Neuronal stem cell (in vitro differentiated cells): ENCODE measurements around the gene C16orf46.

Source experiments
- DNase-seq: peaks from one replicate; pipeline ENCODE4 v3.0.0-alpha.2; 2013; ENCODE audit warnings: low spot score
- H2AFZ ChIP-seq: one replicate; pipeline ENCODE4 v1.6.1; 2013; ENCODE audit warnings: mild to moderate bottlenecking, low read length, inconsistent platforms
- H2AK5ac ChIP-seq: 2 replicates; pipeline ENCODE4 v1.6.1; 2013; ENCODE audit warnings: low read depth, mild to moderate bottlenecking, inconsistent platforms, low read length, moderate library complexity, mixed read lengths
- H2BK120ac ChIP-seq: 2 replicates; pipeline ENCODE4 v1.6.1; 2013; ENCODE audit warnings: low read depth, mild to moderate bottlenecking, inconsistent platforms, low read length, moderate library complexity, mixed read lengths
- H2BK12ac ChIP-seq: one replicate; pipeline ENCODE4 v1.6.1; 2013; ENCODE audit warnings: low read length, inconsistent platforms
- H2BK15ac ChIP-seq: 2 replicates; pipeline ENCODE4 v1.6.1; 2013; ENCODE audit warnings: mild to moderate bottlenecking, low read length, inconsistent platforms, mixed read lengths
- H2BK5ac ChIP-seq: one replicate; pipeline ENCODE4 v1.6.1; 2013; ENCODE audit warnings: inconsistent platforms, mild to moderate bottlenecking, low read length, moderate library complexity
- H3K14ac ChIP-seq: one replicate; pipeline ENCODE4 v1.6.1; 2013; ENCODE audit warnings: low read length, inconsistent platforms
- H3K18ac ChIP-seq: 2 replicates; pipeline ENCODE4 v1.6.1; 2013; ENCODE audit warnings: low read length, inconsistent platforms
- H3K23ac ChIP-seq: 2 replicates; pipeline ENCODE4 v1.6.1; 2013; ENCODE audit warnings: low read depth, mild to moderate bottlenecking, mixed read lengths, low read length, inconsistent platforms; ENCODE audit not compliant: poor library complexity
- H3K27ac ChIP-seq: replicated peaks from 3 replicates; pipeline ENCODE4 v1.5.1; 2013; ENCODE audit warnings: low read length, inconsistent platforms
- H3K27me3 ChIP-seq, 3 experiments: 2 replicates each; pipeline ENCODE4 v1.6.1; 2013; ENCODE audit warnings: low read length in 3 of 3, mild to moderate bottlenecking in 2 of 3, inconsistent platforms in 1 of 3, low read depth in 1 of 3, mixed read lengths in 1 of 3, moderate library complexity in 1 of 3; ENCODE audit not compliant: control insufficient read depth in 3 of 3, insufficient read depth in 3 of 3
- H3K36me3 ChIP-seq, 2 donors: replicated peaks in 1 of 2; 2 replicates each; pipeline ENCODE4 v1.6.1; 2013; ENCODE audit warnings: low read length in 2 of 2; ENCODE audit not compliant: control insufficient read depth in 2 of 2, insufficient read depth in 2 of 2
- H3K4ac ChIP-seq: 2 replicates; pipeline ENCODE4 v1.6.1; 2013; ENCODE audit warnings: inconsistent platforms, mild to moderate bottlenecking, low read length, moderate library complexity
- H3K4me1 ChIP-seq, 2 donors: 1 replicate in 1 of 2; 2 replicates in 1 of 2; pipeline ENCODE4 v1.6.1; 2013; ENCODE audit warnings: low read length in 2 of 2, low read depth in 1 of 2; ENCODE audit not compliant: control insufficient read depth in 2 of 2, insufficient read depth in 1 of 2
- H3K4me2 ChIP-seq: one replicate; pipeline ENCODE4 v1.6.1; 2013; ENCODE audit warnings: mild to moderate bottlenecking, low read length, inconsistent platforms; ENCODE audit not compliant: insufficient read depth, poor library complexity, severe bottlenecking
- H3K4me3 ChIP-seq, 2 donors: 2 replicates each; pipeline ENCODE4 v1.5.1; 2013; ENCODE audit warnings: low read length in 2 of 2, mild to moderate bottlenecking in 2 of 2, inconsistent platforms in 1 of 2, moderate library complexity in 1 of 2
- H3K79me1 ChIP-seq: one replicate; pipeline ENCODE4 v1.6.1; 2013; ENCODE audit warnings: low read depth, mild to moderate bottlenecking, inconsistent platforms, low read length, moderate library complexity
- H3K9ac ChIP-seq: one replicate; pipeline ENCODE4 v1.6.1; 2013; ENCODE audit warnings: mild to moderate bottlenecking, low read depth, low read length, inconsistent platforms; ENCODE audit not compliant: poor library complexity
- H3K9me3 ChIP-seq, 2 donors: replicated peaks in 1 of 2; 2 replicates each; pipeline versions ENCODE3 to v1.6.1; 2013; ENCODE audit warnings: low read length in 2 of 2, mild to moderate bottlenecking in 2 of 2, inconsistent platforms in 1 of 2, low read depth in 1 of 2, mixed read lengths in 1 of 2, moderate library complexity in 1 of 2; ENCODE audit not compliant: control insufficient read depth in 2 of 2, insufficient read depth in 1 of 2
- H4K8ac ChIP-seq: one replicate; pipeline ENCODE4 v1.6.1; 2013; ENCODE audit warnings: low read depth, mild to moderate bottlenecking, inconsistent platforms, low read length, moderate library complexity
- H4K91ac ChIP-seq: one replicate; pipeline ENCODE4 v1.6.1; 2013; ENCODE audit warnings: low read length, low read depth, mild to moderate bottlenecking, inconsistent platforms; ENCODE audit not compliant: poor library complexity
- WGBS, 2 donors: extraction: QIAGEN DNeasy Blood & Tissue Kit; methylation state at CpG; one replicate each; pipeline ENCODE4 v1.1.7; 2013; ENCODE audit warnings: missing lambda C conversion rate in 2 of 2, mixed read lengths in 1 of 2; ENCODE audit not compliant: insufficient read length in 2 of 2, insufficient replicate concordance in 1 of 2; ENCODE audit errors: extremely low coverage in 2 of 2; 5-methylcytosine and 5-hydroxymethylcytosine counted together

The C16orf46 gene

DNA sequence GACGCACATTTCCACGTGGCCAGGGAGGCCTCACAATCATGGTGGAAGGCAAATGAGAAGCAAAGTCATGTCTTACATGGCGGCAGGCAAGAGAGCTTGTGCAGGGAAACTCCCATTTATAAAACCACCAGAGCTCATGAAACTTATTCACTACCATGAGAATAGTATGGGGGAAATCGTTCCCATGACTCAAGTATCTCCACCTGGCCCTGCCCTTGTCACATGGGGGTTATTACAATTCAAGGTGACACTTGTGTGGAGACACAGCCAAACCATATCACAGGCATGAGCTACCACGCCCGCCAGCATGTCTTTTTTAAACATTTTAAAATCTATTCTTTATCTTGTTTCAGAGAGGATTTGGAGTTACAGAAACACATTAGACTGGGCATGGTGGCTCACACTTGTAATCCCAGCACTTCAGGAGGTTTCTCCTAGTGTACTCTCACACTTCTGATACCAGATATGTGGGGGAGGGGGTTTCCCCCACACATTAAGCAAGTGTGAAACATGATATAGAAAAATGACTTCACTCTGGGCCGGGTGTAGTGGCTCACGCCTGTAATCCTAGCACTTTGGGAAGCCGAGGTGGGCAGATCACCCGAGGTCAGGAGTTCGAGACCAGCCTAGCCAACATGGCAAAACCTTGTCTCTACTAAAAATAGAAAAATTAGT, 47.0 kb downstream of the C16orf46 start:
- no peak overlapping the region for H4K8ac ChIP-seq
- H2BK5ac ChIP-seq: no peak overlapping the region
- no peak overlapping the region for H3K14ac ChIP-seq
- no peak overlapping the region for H3K23ac ChIP-seq
- no peaks in the 10 kb centered on the region for H3K79me1 ChIP-seq
- DNase-seq: no peak
- no CpG with 5 or more reads among the region's 11 CpGs for WGBS, 2 donors
- no peak overlapping the region for H3K4me3 ChIP-seq
- no peak overlapping the region for H3K18ac ChIP-seq
- no peaks in the 10 kb centered on the region for H3K4me1 ChIP-seq
- no peak overlapping the region for H3K27ac ChIP-seq
- H3K9me3 ChIP-seq: no peaks in the 10 kb centered on the region
- no peaks in the 10 kb centered on the region for H3K27me3 ChIP-seq
- H3K36me3 ChIP-seq: peaks cover 13 to 52% of the 10 kb centered on the region in 2 donors
- no peak overlapping the region for H3K4me2 ChIP-seq
- H2BK15ac ChIP-seq: no peak overlapping the region
- no peak overlapping the region for H4K91ac ChIP-seq
- H3K4ac ChIP-seq: no peak overlapping the region
- no peak overlapping the region for H2AFZ ChIP-seq
- no peak overlapping the region for H3K9ac ChIP-seq
- no peak overlapping the region for H2BK120ac ChIP-seq
- H2BK12ac ChIP-seq: no peak overlapping the region
- no peak overlapping the region for H2AK5ac ChIP-seq

DNA sequence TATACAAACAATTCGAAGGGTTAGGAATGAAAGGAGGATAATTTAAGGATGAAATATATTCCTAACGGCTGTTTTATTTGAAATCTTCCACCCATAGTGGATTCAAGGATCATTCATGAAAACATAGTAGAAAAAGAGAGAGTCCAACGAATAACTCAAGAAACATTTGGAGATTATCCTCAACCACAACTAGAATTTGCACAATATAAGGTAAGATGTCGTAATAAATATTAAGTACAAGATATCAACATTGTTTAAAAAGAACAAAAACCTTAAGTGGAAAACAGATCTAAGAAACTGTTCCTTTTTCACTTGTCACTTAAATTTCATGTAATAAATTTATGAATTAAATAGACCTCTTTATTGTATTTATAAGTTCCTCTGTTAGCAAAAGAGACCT, 50.6 kb downstream of the C16orf46 start:
- Histone ChIP-seq H3K36me3 (peaks cover 24 to 86% of the 10 kb centered on the region in 2 donors), H3K18ac (no peak overlapping the region)
- WGBS, 2 donors: no CpG with 5 or more reads among the region's 4 CpGs

DNA sequence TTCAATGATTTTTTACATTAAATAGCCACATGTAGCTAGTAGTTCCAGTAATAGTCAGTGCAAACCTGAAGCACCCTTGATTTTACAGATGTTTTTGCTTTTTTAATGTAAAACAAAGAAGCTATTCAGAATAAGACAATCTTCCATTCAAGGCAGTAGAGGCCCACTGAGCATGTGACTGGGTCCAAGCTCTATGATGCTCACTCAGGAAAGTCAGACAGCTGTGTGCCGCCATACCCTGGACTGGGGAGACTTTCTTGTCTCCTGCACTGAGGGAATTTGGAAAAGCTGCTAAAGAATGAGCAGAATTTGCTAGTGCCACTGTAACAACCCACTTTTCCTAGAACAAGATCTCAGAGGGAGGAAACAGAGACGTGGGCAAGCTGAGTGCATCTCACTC, 58.5 kb downstream of the C16orf46 start:
- Histone ChIP-seq H3K4me2 (no peak overlapping the region), H3K36me3 (peaks cover 42 to 99% of the 10 kb centered on the region in 2 donors), H3K9ac (no peak overlapping the region), H2BK5ac (no peak overlapping the region), H3K27ac (no peak overlapping the region), H3K4me1 (no peaks in the 10 kb centered on the region), H2AFZ (no peak overlapping the region), H2AK5ac (no peak overlapping the region), H3K4ac (no peak overlapping the region), H4K8ac (no peak overlapping the region), H3K18ac (no peak overlapping the region), H2BK120ac (no peak overlapping the region), H3K27me3 (no peaks in the 10 kb centered on the region), H2BK15ac (no peak overlapping the region), H3K23ac (no peak overlapping the region), H3K4me3 (no peak overlapping the region), H3K9me3 (no peaks in the 10 kb centered on the region), H4K91ac (no peak overlapping the region), H2BK12ac (no peak overlapping the region), H3K79me1 (no peaks in the 10 kb centered on the region), H3K14ac (no peak overlapping the region)
- DNase-seq: no peak
- WGBS, 2 donors: no CpG with 5 or more reads among the region's 2 CpGs

More for the DNA sequence above, 50.6 kb downstream of the C16orf46 start:
- no peak overlapping the region for H2BK120ac ChIP-seq
- no peak overlapping the region for H4K91ac ChIP-seq
- no peak overlapping the region for H3K4ac ChIP-seq
- H3K27ac ChIP-seq: no peak overlapping the region
- no peaks in the 10 kb centered on the region for H3K4me1 ChIP-seq
- no peaks in the 10 kb centered on the region for H3K9me3 ChIP-seq
- no peak overlapping the region for H2BK12ac ChIP-seq
- no peak overlapping the region for H2BK5ac ChIP-seq
- no peak overlapping the region for H2AK5ac ChIP-seq
- no peaks in the 10 kb centered on the region for H3K27me3 ChIP-seq
- no peak overlapping the region for H3K9ac ChIP-seq
- no peak overlapping the region for H2BK15ac ChIP-seq
- no peak overlapping the region for H3K14ac ChIP-seq
- H3K79me1 ChIP-seq: no peaks in the 10 kb centered on the region
- no peak overlapping the region for H4K8ac ChIP-seq
- H3K4me3 ChIP-seq: no peak overlapping the region
- H2AFZ ChIP-seq: no peak overlapping the region
- no peak overlapping the region for H3K23ac ChIP-seq
- DNase-seq: no peak
- no peak overlapping the region for H3K4me2 ChIP-seq

DNA sequence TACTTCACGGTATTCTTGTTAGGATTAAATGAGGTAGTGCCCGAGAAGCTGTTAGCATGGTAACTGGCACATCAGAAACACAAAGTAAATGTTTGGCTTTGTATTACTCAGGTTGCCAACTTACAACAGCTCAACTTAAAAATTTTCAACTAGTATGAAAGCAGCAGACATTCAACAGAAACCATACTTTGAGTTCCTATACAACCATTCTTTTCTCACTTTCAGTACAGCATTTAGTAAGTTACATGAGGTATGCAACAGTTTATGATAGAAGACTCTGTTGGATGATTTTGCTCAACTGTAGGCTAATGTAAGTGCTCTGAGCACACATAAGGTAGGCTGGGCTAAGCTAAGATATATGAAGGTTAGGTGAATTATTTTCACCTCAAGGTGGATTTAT, 62.4 kb downstream of the C16orf46 start:
- Histone ChIP-seq H3K4me1 (no peaks in the 10 kb centered on the region), H3K27me3 (no peaks in the 10 kb centered on the region), H2BK120ac (no peak overlapping the region), H3K9me3 (no peaks in the 10 kb centered on the region), H2BK5ac (no peak overlapping the region), H3K4me3 (no peak overlapping the region), H2BK15ac (no peak overlapping the region), H3K27ac (no peak overlapping the region), H2BK12ac (no peak overlapping the region), H3K9ac (no peak overlapping the region), H3K18ac (no peak overlapping the region), H2AK5ac (no peak overlapping the region), H3K23ac (no peak overlapping the region), H3K79me1 (peaks cover 5% of the 10 kb centered on the region), H4K91ac (no peak overlapping the region), H3K14ac (no peak overlapping the region), H3K4me2 (no peak overlapping the region), H4K8ac (no peak overlapping the region), H3K4ac (no peak overlapping the region), H2AFZ (no peak overlapping the region), H3K36me3 (peaks cover 33 to 97% of the 10 kb centered on the region in 2 donors)
- WGBS, 2 donors: no CpG with 5 or more reads among the region's 2 CpGs
- no peak for DNase-seq
